Naive thymus-derived CD4-positive, alpha-beta T cell (primary cell): ENCODE data around the gene SMIM7. TPM values are rescaled to one million over a fixed set of nuclear protein-coding genes. Genes with fewer than 3 reads are reported as not detected.

ENCODE experiments used
- ATAC-seq: fragments of 150-1000 bp; cut with Tn5 transposase; 2 replicates; pipeline ENCODE4 v1.10.0; 2021; ENCODE audit warnings: mild to moderate bottlenecking, moderate library complexity
- CTCF ChIA-PET: fragments of 350-600 bp; sonication (Branson Sonifier 250); formaldehyde crosslinking; loops from one replicate; lab custom pipeline; 2021; ENCODE audit warnings: antibody characterized with exemption; lab: Charles Lee
- POLR2A ChIA-PET: fragments of 350-600 bp; sonication (Branson Sonifier 250); formaldehyde crosslinking; loops from one replicate; lab custom pipeline; 2021; ENCODE audit warnings: antibody characterized with exemption, inconsistent platforms; lab: Charles Lee
- DNase-seq, 9 donors: peaks; one replicate each; pipeline versions ENCODE4 v3.0.0 to v3.0.0-alpha.2; 2020 to 2022; ENCODE audit warnings: mixed read lengths in 1 of 9
- H3K27ac ChIP-seq: one replicate; pipeline ENCODE4 v1.7.0; 2013; ENCODE audit warnings: mild to moderate bottlenecking, low read depth, low read length, moderate library complexity
- H3K27me3 ChIP-seq, 2 donors: one replicate each; pipeline ENCODE4 v1.7.0; 2013; ENCODE audit warnings: low read length in 2 of 2, mild to moderate bottlenecking in 2 of 2, moderate library complexity in 2 of 2; ENCODE audit not compliant: control insufficient read depth in 2 of 2, insufficient read depth in 2 of 2
- H3K36me3 ChIP-seq, 3 experiments: 1 replicate in 2 of 3; 2 replicates in 1 of 3; pipeline ENCODE4 v1.7.0; 2013; ENCODE audit warnings: low read length in 3 of 3, mild to moderate bottlenecking in 3 of 3, moderate library complexity in 1 of 3; ENCODE audit not compliant: insufficient read depth in 3 of 3, control insufficient read depth in 2 of 3
- H3K4me1 ChIP-seq, 2 donors: one replicate each; pipeline ENCODE4 v1.7.0; 2013; ENCODE audit warnings: low read length in 2 of 2, mild to moderate bottlenecking in 2 of 2, moderate library complexity in 1 of 2; ENCODE audit not compliant: control insufficient read depth in 2 of 2, insufficient read depth in 2 of 2
- H3K4me3 ChIP-seq: 2 replicates; pipeline ENCODE4 v1.7.0; 2013; ENCODE audit warnings: mild to moderate bottlenecking, low read length
- H3K9me3 ChIP-seq, 3 experiments: 1 replicate in 2 of 3; 2 replicates in 1 of 3; pipeline ENCODE4 v1.7.0; 2013; ENCODE audit warnings: low read length in 3 of 3; ENCODE audit not compliant: control insufficient read depth in 2 of 3
- H3K27ac Mint-ChIP-seq, 9 donors: one replicate each; pipeline ENCODE4 v1.8.0; 2020 to 2022; ENCODE audit warnings: mixed read lengths in 9 of 9, mild to moderate bottlenecking in 8 of 9, moderate library complexity in 5 of 9, inconsistent platforms in 2 of 9
- H3K27me3 Mint-ChIP-seq, 5 donors: one replicate each; pipeline ENCODE4 v1.8.0; 2021 to 2022; ENCODE audit warnings: mixed read lengths in 5 of 5, mild to moderate bottlenecking in 1 of 5
- H3K36me3 Mint-ChIP-seq, 5 donors: one replicate each; pipeline ENCODE4 v1.8.0; 2020 to 2022; ENCODE audit warnings: mixed read lengths in 5 of 5, mild to moderate bottlenecking in 3 of 5, inconsistent platforms in 1 of 5
- H3K4me1 Mint-ChIP-seq, 7 donors: one replicate each; pipeline ENCODE4 v1.8.0; 2020 to 2022; ENCODE audit warnings: mixed read lengths in 7 of 7, mild to moderate bottlenecking in 3 of 7, inconsistent platforms in 1 of 7
- H3K4me3 Mint-ChIP-seq, 10 donors: one replicate each; pipeline ENCODE4 v1.8.0; 2020 to 2022; ENCODE audit warnings: mild to moderate bottlenecking in 10 of 10, mixed read lengths in 10 of 10, moderate library complexity in 6 of 10, inconsistent platforms in 2 of 10
- H3K9me3 Mint-ChIP-seq, 11 donors: one replicate each; pipeline ENCODE4 v1.8.0; 2020 to 2022; ENCODE audit warnings: mixed read lengths in 11 of 11, mild to moderate bottlenecking in 4 of 11, inconsistent platforms in 1 of 11, moderate library complexity in 1 of 11
- intact Hi-C, 2 donors: fragments of 100-400 bp; cut with micrococcal nuclease; formaldehyde crosslinking; loops; one replicate each; pipeline ENCODE4 v1.15.1; 2023
- polyA plus RNA-seq, 2 donors: library from polyadenylated mRNA; unstranded; fragments of 300-500 nt; fragmentation: Illumina TruSeq; gene quantifications; one replicate each; pipeline ENCODE4 v1.2.3, GENCODE V29; 2021
- total RNA-seq, 6 experiments: library from RNA in 5 of 6; stranded (reverse) in 5 of 6; gene quantifications; 1 replicate in 5 of 6; 2 replicates in 1 of 6; pipeline ENCODE4 v1.2.3 and lab custom pipeline; 2021 to 2026

Gene SMIM7
- total and polyA plus RNA-seq, 7 experiments from 2014 or later, result 56.9 to 108 (median 78.5) TPM

DNA sequence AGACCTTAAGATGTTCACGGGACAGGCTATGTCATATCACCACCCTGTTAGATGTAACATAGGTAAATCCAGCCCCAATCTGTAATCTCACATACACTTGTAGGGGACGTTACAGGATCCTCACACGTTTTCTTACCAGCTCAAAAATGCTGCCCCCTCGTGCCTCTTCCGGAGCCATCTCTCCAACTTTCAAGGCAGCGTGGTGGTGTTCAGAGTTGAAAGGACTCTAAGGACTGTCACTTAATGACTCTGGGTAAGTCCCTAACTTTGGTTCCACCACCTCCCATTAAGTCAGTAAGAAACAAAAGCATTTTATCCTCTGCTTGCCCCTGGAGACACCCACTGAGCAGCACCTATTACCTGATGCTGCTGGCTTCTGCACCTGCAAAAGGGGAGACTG lies 36.4 kb downstream of the SMIM7 start:
- H3K27ac Mint-ChIP-seq, result peak overlapping the region in 2 of 9 donors; percentile 49 to 70
- no peak overlapping the region for H3K4me3 Mint-ChIP-seq

DNA sequence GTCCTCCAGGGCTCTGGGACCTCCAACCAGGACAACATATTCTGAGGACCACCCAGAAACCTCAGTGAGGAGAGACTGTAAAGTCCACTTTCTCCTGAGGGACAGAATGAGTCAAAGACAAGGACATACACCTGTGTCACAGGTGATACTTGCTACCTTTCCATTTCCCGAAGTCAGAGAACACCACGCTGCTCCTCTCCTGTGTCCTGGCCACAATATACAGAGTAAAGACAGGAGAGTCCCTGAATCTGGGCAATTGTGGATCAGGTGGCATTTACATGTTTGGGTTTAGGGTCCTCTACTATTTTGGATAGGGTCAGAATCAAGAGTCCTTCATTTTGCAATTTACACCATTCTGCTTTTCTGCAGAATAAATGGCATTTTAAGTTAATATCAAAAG lies 36.9 kb downstream of the SMIM7 start:
- CTCF ChIA-PET, result no interaction called here
- Mint-ChIP-seq H3K4me1 (peaks cover 48 to 86% (median 71%) of the 10 kb centered on the region in 7 donors), H3K9me3 (no peaks in the 10 kb centered on the region), H3K36me3 (peaks cover 0 to 9% (median 5%) of the 10 kb centered on the region in 5 donors), H3K27ac (no peak overlapping the region), H3K27me3 (no peaks in the 10 kb centered on the region), H3K4me3 (no peak overlapping the region)
- POLR2A ChIA-PET, result no interaction called here
- Histone ChIP-seq H3K9me3 (no peaks in the 10 kb centered on the region), H3K4me3 (no peak overlapping the region), H3K27ac (no peak overlapping the region), H3K36me3 (peaks cover 0 to 20% (median 0%) of the 10 kb centered on the region in 3 experiments), H3K27me3 (no peaks in the 10 kb centered on the region), H3K4me1 (peaks cover 12 to 14% of the 10 kb centered on the region in 2 donors)
- intact Hi-C loops, result no loop called here
- ATAC-seq (no peak), DNase-seq (no peak)

More for the DNA sequence above, 36.4 kb downstream of the SMIM7 start:
- intact Hi-C loops, result no loop called here
- Mint-ChIP-seq H3K4me1 (peaks cover 43 to 81% (median 67%) of the 10 kb centered on the region in 7 donors), H3K27me3 (peaks cover 0 to 1% (median 0%) of the 10 kb centered on the region in 5 donors), H3K36me3 (peaks cover 0 to 9% (median 5%) of the 10 kb centered on the region in 5 donors), H3K9me3 (no peaks in the 10 kb centered on the region)
- DNase-seq, result no peak
- Histone ChIP-seq H3K4me3 (no peak overlapping the region), H3K27ac (no peak overlapping the region), H3K27me3 (no peaks in the 10 kb centered on the region), H3K4me1 (peaks cover 12% of the 10 kb centered on the region in 2 donors), H3K9me3 (no peaks in the 10 kb centered on the region), H3K36me3 (peaks cover 0 to 23% (median 0%) of the 10 kb centered on the region in 3 experiments)
- no peak for ATAC-seq
- ChIA-PET CTCF (no interaction called here), POLR2A (no interaction called here)

- DNase-seq (no peak), ATAC-seq (no peak)
- Mint-ChIP-seq H3K9me3 (no peaks in the 10 kb centered on the region), H3K4me3 (no peak overlapping the region), H3K27me3 (no peaks in the 10 kb centered on the region), H3K36me3 (peaks cover 0 to 9% (median 5%) of the 10 kb centered on the region in 5 donors), H3K27ac (peak overlapping the region in 1 of 9 donors; percentile 38), H3K4me1 (peaks cover 53 to 94% (median 80%) of the 10 kb centered on the region in 7 donors)
- Histone ChIP-seq H3K4me3 (no peak overlapping the region), H3K36me3 (peaks cover 0 to 16% (median 0%) of the 10 kb centered on the region in 3 experiments), H3K27ac (no peak overlapping the region), H3K9me3 (no peaks in the 10 kb centered on the region), H3K27me3 (no peaks in the 10 kb centered on the region), H3K4me1 (peaks cover 12 to 18% of the 10 kb centered on the region in 2 donors)
- intact Hi-C loops, result no loop called here
- POLR2A ChIA-PET, result no interaction called here
- CTCF ChIA-PET, result no interaction called here
Observed at GRCh38 chr19:16621165-16621800, 38.7 kb downstream of the SMIM7 start.

DNA sequence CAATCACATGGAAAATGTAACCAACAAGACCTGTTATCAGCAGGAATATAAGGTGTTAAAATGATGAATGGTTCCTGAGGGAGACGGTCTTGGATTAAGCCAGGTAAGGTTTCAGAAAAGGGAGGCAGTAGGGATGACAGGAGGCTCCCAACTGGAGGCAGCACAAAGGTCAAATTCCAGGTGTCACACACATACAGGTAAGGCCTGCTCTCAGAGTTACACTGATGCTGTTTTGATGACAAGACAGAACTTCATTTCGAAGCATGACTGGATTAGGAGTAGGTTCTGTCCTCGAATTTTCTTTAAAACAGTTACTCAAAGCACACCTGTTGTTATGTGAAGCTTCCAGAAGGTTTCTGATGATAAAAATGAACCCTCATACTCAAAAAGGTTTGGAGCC lies 39.4 kb downstream of the SMIM7 start:
- ATAC-seq (no peak), DNase-seq (no peak)
- Histone ChIP-seq H3K9me3 (no peaks in the 10 kb centered on the region), H3K27me3 (no peaks in the 10 kb centered on the region), H3K27ac (no peak overlapping the region), H3K4me1 (peaks cover 11 to 21% of the 10 kb centered on the region in 2 donors), H3K36me3 (peaks cover 0 to 11% (median 0%) of the 10 kb centered on the region in 3 experiments), H3K4me3 (no peak overlapping the region)
- POLR2A ChIA-PET, result no interaction called here
- Mint-ChIP-seq H3K4me1 (peaks cover 53 to 94% (median 80%) of the 10 kb centered on the region in 7 donors), H3K27ac (peak overlapping the region in 2 of 9 donors; percentile 47 to 51), H3K27me3 (no peaks in the 10 kb centered on the region), H3K4me3 (no peak overlapping the region), H3K36me3 (peaks cover 0 to 5% (median 2%) of the 10 kb centered on the region in 5 donors), H3K9me3 (no peaks in the 10 kb centered on the region)
- CTCF ChIA-PET, result no interaction called here
- intact Hi-C loops, result no loop called here

GRCh38 chr19:16620018-16620417 lies 39.9 kb downstream of the SMIM7 start:
- ChIA-PET POLR2A (interaction anchor here (0.5 kb wide), 1 partner anchor 40 kb away, joined by 4 read pairs; the partner anchor contains the start of gene SMIM7), CTCF (no interaction called here)
- Histone ChIP-seq H3K27me3 (no peaks in the 10 kb centered on the region), H3K9me3 (no peaks in the 10 kb centered on the region), H3K4me1 (peaks cover 11 to 21% of the 10 kb centered on the region in 2 donors), H3K27ac (no peak overlapping the region), H3K36me3 (peaks cover 0 to 7% (median 0%) of the 10 kb centered on the region in 3 experiments), H3K4me3 (no peak overlapping the region)
- intact Hi-C loops, result no loop called here
- ATAC-seq (no peak), DNase-seq (no peak)
- Mint-ChIP-seq H3K36me3 (peaks cover 0 to 2% (median 0%) of the 10 kb centered on the region in 5 donors), H3K27me3 (no peaks in the 10 kb centered on the region), H3K4me3 (no peak overlapping the region), H3K27ac (peak overlapping the region in 1 of 9 donors; percentile 51), H3K4me1 (peaks cover 52 to 94% (median 80%) of the 10 kb centered on the region in 7 donors), H3K9me3 (no peaks in the 10 kb centered on the region)

DNA sequence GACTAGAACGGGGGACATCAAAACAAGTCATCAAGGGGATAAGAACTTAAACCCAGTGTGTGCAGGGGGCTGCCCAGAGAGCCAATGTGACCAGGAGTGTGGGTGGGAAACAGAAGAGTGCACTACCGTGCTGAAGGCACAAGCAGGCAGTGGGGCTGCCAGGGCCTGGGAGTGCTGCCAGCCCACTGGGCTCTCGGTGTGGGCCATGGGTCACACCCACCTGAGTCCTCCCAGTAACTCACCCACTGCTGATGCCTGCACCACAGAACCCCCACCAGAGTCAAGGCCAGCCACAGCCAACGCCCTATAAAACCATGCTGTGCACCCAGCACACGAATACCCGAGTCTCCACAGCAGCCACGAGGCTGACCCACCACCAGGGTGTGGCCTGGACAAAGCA lies 40.5 kb downstream of the SMIM7 start:
- intact Hi-C loops, result no loop called here
- CTCF ChIA-PET, result no interaction called here
- Histone ChIP-seq H3K27me3 (no peaks in the 10 kb centered on the region), H3K36me3 (peaks cover 0 to 3% (median 0%) of the 10 kb centered on the region in 3 experiments), H3K4me3 (no peak overlapping the region), H3K9me3 (no peaks in the 10 kb centered on the region), H3K27ac (no peak overlapping the region), H3K4me1 (peaks cover 12 to 21% of the 10 kb centered on the region in 2 donors)
- peaks cover 56 to 94% (median 80%) of the 10 kb centered on the region in 7 donors for H3K4me1 Mint-ChIP-seq
- H3K27me3 Mint-ChIP-seq, result no peaks in the 10 kb centered on the region
- no peak for ATAC-seq
- H3K36me3 Mint-ChIP-seq, result peaks cover 0 to 2% (median 0%) of the 10 kb centered on the region in 5 donors
- peak overlapping the region in 1 of 9 donors; percentile 51 for H3K27ac Mint-ChIP-seq
- POLR2A ChIA-PET, result interaction anchor here (0.5 kb wide), 1 partner anchor 40 kb away, joined by 4 read pairs; the partner anchor contains the start of gene SMIM7
- DNase-seq, result no peak
- no peaks in the 10 kb centered on the region for H3K9me3 Mint-ChIP-seq
- no peak overlapping the region for H3K4me3 Mint-ChIP-seq
